Caco-2 (cell line): ENCODE measurements around the gene WDR86. TPM values are rescaled to one million over a fixed set of nuclear protein-coding genes. Genes with fewer than 3 reads are reported as not detected.

Experiments
- BruUV-seq: library from RNA; stranded (reverse); fragments of 400-500 nt; replicated peaks from 2 replicates; lab custom pipeline; 2021; lab: Mats Ljungman, UMichigan
- CTCF ChIA-PET: fragments of 300-600 bp; sonication (Branson Sonifier 250); formaldehyde crosslinking; loops from one replicate; lab custom pipeline; 2022; ENCODE audit warnings: antibody characterized with exemption; lab: Charles Lee
- POLR2A ChIA-PET: fragments of 300-600 bp; sonication (Branson Sonifier 250); formaldehyde crosslinking; loops from one replicate; lab custom pipeline; 2022; ENCODE audit warnings: antibody characterized with exemption; lab: Charles Lee
- DNase-seq, 2 experiments: peaks; one replicate each; pipeline versions ENCODE4 v3.0.0 to v3.0.0-alpha.2; 2020 to 2022
- H3K27me3 ChIP-seq: replicated peaks from 2 replicates; pipeline ENCODE4 v1.6.0; 2011; ENCODE audit warnings: low read length; ENCODE audit not compliant: control insufficient read depth, insufficient read depth
- H3K36me3 ChIP-seq: 2 replicates; pipeline ENCODE4 v1.5.1; 2011; ENCODE audit warnings: low read length; ENCODE audit not compliant: control insufficient read depth, insufficient read depth
- H3K4me1 ChIP-seq: fragments of 250-450 bp; sonication (Bioruptor Pico); 2 replicates; pipeline ENCODE4 v1.5.1; 2020; ENCODE audit warnings: mild to moderate bottlenecking
- H3K4me3 ChIP-seq: 2 replicates; pipeline ENCODE4 v1.5.1; 2011; ENCODE audit warnings: low read depth, mild to moderate bottlenecking, control low read depth, low read length
- H3K9me3 ChIP-seq: fragments of 250-450 bp; sonication (Bioruptor Pico); 2 replicates; pipeline ENCODE4 v1.5.1; 2020; ENCODE audit warnings: mild to moderate bottlenecking, moderate library complexity
- H3K27ac Mint-ChIP-seq: one replicate; pipeline ENCODE4 v1.8.0; 2022; ENCODE audit warnings: mixed read lengths; ENCODE audit not compliant: unreplicated experiment
- H3K27me3 Mint-ChIP-seq: one replicate; pipeline ENCODE4 v1.8.0; 2022; ENCODE audit warnings: mixed read lengths; ENCODE audit not compliant: insufficient read depth, unreplicated experiment
- H3K36me3 Mint-ChIP-seq: one replicate; pipeline ENCODE4 v1.8.0; 2022; ENCODE audit warnings: mild to moderate bottlenecking, mixed read lengths; ENCODE audit not compliant: insufficient read depth, unreplicated experiment
- H3K4me1 Mint-ChIP-seq: one replicate; pipeline ENCODE4 v1.8.0; 2022; ENCODE audit warnings: low read depth, mixed read lengths; ENCODE audit not compliant: unreplicated experiment
- H3K4me3 Mint-ChIP-seq: one replicate; pipeline ENCODE4 v1.8.0; 2022; ENCODE audit warnings: mild to moderate bottlenecking, moderate library complexity, mixed read lengths; ENCODE audit not compliant: unreplicated experiment
- H3K9me3 Mint-ChIP-seq: one replicate; pipeline ENCODE4 v1.8.0; 2022; ENCODE audit warnings: mixed read lengths; ENCODE audit not compliant: unreplicated experiment
- CTCF ChIP-seq, 2 experiments: fragments of 200-600 bp in 1 of 2; IDR thresholded peaks; 1 replicate in 1 of 2; 2 replicates in 1 of 2; pipeline versions ENCODE4 v1.5.1 to v1.8.0; 2011 to 2022; ENCODE audit warnings: antibody characterized with exemption in 1 of 2, control low read depth in 1 of 2, inconsistent platforms in 1 of 2, low read depth in 1 of 2, low read length in 1 of 2, mild to moderate bottlenecking in 1 of 2, moderate library complexity in 1 of 2; ENCODE audit not compliant: insufficient read depth in 1 of 2, severe bottlenecking in 1 of 2, unreplicated experiment in 1 of 2
- intact Hi-C: fragments of 100-400 bp; cut with micrococcal nuclease; formaldehyde crosslinking; loops from one replicate; pipeline ENCODE4 v1.10.0; 2022; ENCODE audit not compliant: unreplicated experiment
- total RNA-seq: library from RNA; stranded (reverse); gene quantifications from 2 replicates; pipeline ENCODE4 v1.2.3, GENCODE V29; 2022

The WDR86 gene
- total RNA-seq, 1 experiment from 2014 or later, result 0.52 TPM

- Mint-ChIP-seq H3K9me3 (no peaks in the 10 kb centered on the region), H3K27me3 (no peaks in the 10 kb centered on the region), H3K4me3 (no peak overlapping the region), H3K36me3 (no peaks in the 10 kb centered on the region), H3K4me1 (no peaks in the 10 kb centered on the region), H3K27ac (no peak overlapping the region)
- no TSS peak for BruUV-seq
- ChIA-PET CTCF (no interaction called here), POLR2A (no interaction called here)
- H3K4me1 ChIP-seq, result no peaks in the 10 kb centered on the region
- TF ChIP-seq CTCF (IDR thresholded peaks at IDR 0.05; ENCODE audit: insufficient read depth in 1 of 2, low read depth in 1 of 2, low read length in 1 of 2, severe bottlenecking in 1 of 2, unreplicated experiment in 1 of 2), result no peak
- DNase-seq, result no peak
- no peaks in the 10 kb centered on the region for H3K36me3 ChIP-seq
- no peaks in the 10 kb centered on the region for H3K9me3 ChIP-seq
- intact Hi-C loops, result no loop called here
- H3K27me3 ChIP-seq, result no peaks in the 10 kb centered on the region
- H3K4me3 ChIP-seq, result no peak overlapping the region
Observed at GRCh38 chr7:151400626-151401315, 9.1 kb downstream of the WDR86 start.

GRCh38 chr7:151399906-151400305 is 9.9 kb downstream of the WDR86 start:
- ChIA-PET CTCF (no interaction called here), POLR2A (no interaction called here)
- H3K27me3 ChIP-seq, result no peaks in the 10 kb centered on the region
- BruUV-seq, result no TSS peak
- H3K4me3 ChIP-seq, result no peak overlapping the region
- no peak for DNase-seq
- no peaks in the 10 kb centered on the region for H3K4me1 ChIP-seq
- H3K27me3 Mint-ChIP-seq, result no peaks in the 10 kb centered on the region
- H3K9me3 ChIP-seq, result no peaks in the 10 kb centered on the region
- no peaks in the 10 kb centered on the region for H3K36me3 Mint-ChIP-seq
- H3K4me1 Mint-ChIP-seq, result no peaks in the 10 kb centered on the region
- H3K9me3 Mint-ChIP-seq, result no peaks in the 10 kb centered on the region
- intact Hi-C loops, result no loop called here
- H3K27ac Mint-ChIP-seq, result no peak overlapping the region
- no peaks in the 10 kb centered on the region for H3K36me3 ChIP-seq
- no peak for TF ChIP-seq CTCF (IDR thresholded peaks at IDR 0.05; ENCODE audit: insufficient read depth in 1 of 2, low read depth in 1 of 2, low read length in 1 of 2, severe bottlenecking in 1 of 2, unreplicated experiment in 1 of 2)
- no peak overlapping the region for H3K4me3 Mint-ChIP-seq

GRCh38 chr7:151399305-151399601 is 10.6 kb downstream of the WDR86 start:
- POLR2A ChIA-PET, result no interaction called here
- Histone ChIP-seq H3K36me3 (no peaks in the 10 kb centered on the region), H3K4me1 (no peaks in the 10 kb centered on the region), H3K27me3 (no peaks in the 10 kb centered on the region), H3K9me3 (no peaks in the 10 kb centered on the region), H3K4me3 (no peak overlapping the region)
- no peak for TF ChIP-seq CTCF (IDR thresholded peaks at IDR 0.05; ENCODE audit: insufficient read depth in 1 of 2, low read depth in 1 of 2, low read length in 1 of 2, severe bottlenecking in 1 of 2, unreplicated experiment in 1 of 2)
- H3K4me3 Mint-ChIP-seq, result no peak overlapping the region
- H3K27ac Mint-ChIP-seq, result no peak overlapping the region
- CTCF ChIA-PET, result no interaction called here
- no TSS peak for BruUV-seq
- no peaks in the 10 kb centered on the region for H3K9me3 Mint-ChIP-seq
- no peak for DNase-seq
- intact Hi-C loops, result no loop called here
- H3K27me3 Mint-ChIP-seq, result no peaks in the 10 kb centered on the region
- no peaks in the 10 kb centered on the region for H3K36me3 Mint-ChIP-seq
- H3K4me1 Mint-ChIP-seq, result no peaks in the 10 kb centered on the region
